HepG2 (cell line): ENCODE data around the gene SLC4A2. TPM values are rescaled to one million over a fixed set of nuclear protein-coding genes. Genes with fewer than 3 reads are reported as not detected.
A peak's percentile ranks its signal among the peaks of the same experiment; 100 is the strongest.

Experiments
- AGO2 ChIP-seq: fragments of 200-400 bp; formaldehyde crosslinking; optimal IDR thresholded peaks from 2 replicates; pipeline ENCODE3; 2017; ENCODE audit warnings: mild to moderate bottlenecking, low read depth, low read length, moderate library complexity
- ASH2L ChIP-seq: fragments of 300-600, 200-600 bp; sonication (generic); IDR thresholded peaks from 2 replicates; pipeline ENCODE4 v1.7.0; 2017; ENCODE audit warnings: low read depth, mild to moderate bottlenecking, moderate library complexity, mixed read lengths, low read length; ENCODE audit not compliant: insufficient read length
- E2F1 ChIP-seq: sonication (generic); formaldehyde crosslinking; IDR thresholded peaks from 2 replicates; pipeline ENCODE4 v1.5.0; 2020; ENCODE audit warnings: missing genetic modification reagents
- FOSL1 ChIP-seq: sonication (generic); formaldehyde crosslinking; IDR thresholded peaks from 2 replicates; pipeline ENCODE4 v1.9.0; 2021; ENCODE audit warnings: missing genetic modification reagents, borderline replicate concordance
- GATAD2A ChIP-seq: IDR thresholded peaks from 2 replicates; pipeline ENCODE4 v1.6.1; 2016
- HNRNPLL ChIP-seq: fragments of 200-400 bp; formaldehyde crosslinking; IDR thresholded peaks from 2 replicates; pipeline ENCODE4 v1.6.1; 2017; ENCODE audit warnings: mild to moderate bottlenecking, low read depth, low read length; ENCODE audit not compliant: poor library complexity, severe bottlenecking
- IKZF5 ChIP-seq: IDR thresholded peaks from 2 replicates; pipeline ENCODE4 v1.6.1; 2018; ENCODE audit warnings: missing genetic modification reagents, mild to moderate bottlenecking, missing compliant biosample characterization
- MAZ ChIP-seq, 2 experiments: sonication (generic) in 1 of 2; formaldehyde crosslinking in 1 of 2; IDR thresholded peaks; 2 replicates each; pipeline versions ENCODE4 v1.5.0 to v1.6.1; 2012 to 2020; ENCODE audit warnings: low read depth in 2 of 2, mild to moderate bottlenecking in 2 of 2, borderline replicate concordance in 1 of 2, improper control_type of control experiment in 1 of 2, low read length in 1 of 2, missing genetic modification reagents in 1 of 2, moderate library complexity in 1 of 2
- MXD3 ChIP-seq: IDR thresholded peaks from 2 replicates; pipeline ENCODE4 v1.6.1; 2016; ENCODE audit warnings: mild to moderate bottlenecking, missing biosample characterization, missing genetic modification reagents
- MXD4 ChIP-seq: IDR thresholded peaks from 2 replicates; pipeline ENCODE4 v1.6.1; 2016; ENCODE audit warnings: mild to moderate bottlenecking, missing biosample characterization, missing genetic modification reagents
- NR2F6 ChIP-seq, 2 experiments: IDR thresholded peaks; 2 replicates each; pipeline ENCODE4 v1.6.1; 2016; ENCODE audit warnings: antibody characterized with exemption in 1 of 2, mild to moderate bottlenecking in 1 of 2
- POLR2G ChIP-seq: fragments of 200-400 bp; formaldehyde crosslinking; IDR thresholded peaks from 2 replicates; pipeline ENCODE4 v1.6.1; 2018; ENCODE audit warnings: mild to moderate bottlenecking, low read depth, low read length, moderate library complexity
- TBX2 ChIP-seq: sonication (generic); formaldehyde crosslinking; IDR thresholded peaks from 2 replicates; pipeline ENCODE4 v1.5.0; 2020; ENCODE audit warnings: missing genetic modification reagents, mild to moderate bottlenecking, borderline replicate concordance
- YY1 ChIP-seq: IDR thresholded peaks from 2 replicates; pipeline ENCODE4 v1.6.1; 2011; ENCODE audit warnings: low read length, low read depth, moderate library complexity, mild to moderate bottlenecking; ENCODE audit not compliant: insufficient read depth, insufficient replicate concordance
- ZNF143 ChIP-seq: sonication (generic); formaldehyde crosslinking; IDR thresholded peaks from 2 replicates; pipeline ENCODE4 v1.4.0; 2020; ENCODE audit warnings: missing genetic modification reagents
- ZNF263 ChIP-seq: sonication (generic); formaldehyde crosslinking; IDR thresholded peaks from 2 replicates; pipeline ENCODE4 v1.4.0; 2020; ENCODE audit warnings: missing genetic modification reagents
- ZNF44 ChIP-seq: sonication (generic); formaldehyde crosslinking; IDR thresholded peaks from 2 replicates; pipeline ENCODE4 v1.5.1; 2020; ENCODE audit warnings: mild to moderate bottlenecking, missing genetic modification reagents
- ZNF616 ChIP-seq: sonication (generic); formaldehyde crosslinking; IDR thresholded peaks from 2 replicates; pipeline ENCODE4 v1.5.0; 2020; ENCODE audit warnings: low read depth, mild to moderate bottlenecking, missing genetic modification reagents
- ZUFSP ChIP-seq: sonication (generic); formaldehyde crosslinking; IDR thresholded peaks from 2 replicates; pipeline ENCODE4 v1.9.0; 2021; ENCODE audit warnings: missing genetic modification reagents, mild to moderate bottlenecking, borderline replicate concordance
- polyA plus RNA-seq, 8 experiments: library from polyadenylated mRNA; depleted of rRNA in 3 of 8; stranded (reverse) in 7 of 8; unstranded in 1 of 8; fragments of >200 nt; fragmentation: Illumina TruSeq in 4 of 8; extraction: Trizol in 4 of 8; gene quantifications; 2 replicates each; pipeline versions ENCODE4 v1.2.1 to v1.2.3, GENCODE V29; 2011 to 2016; ENCODE audit warnings: low read depth in 4 of 8, missing spikeins in 1 of 8, mixed read lengths in 1 of 8; ENCODE audit not compliant: insufficient read depth in 1 of 8
- total RNA-seq, 5 experiments: library from RNA; depleted of rRNA; stranded (reverse); fragments of >200 nt; fragmentation: Illumina TruSeq; extraction: Trizol; gene quantifications; 2 replicates each; pipeline ENCODE4 v1.2.3, GENCODE V29; 2016; ENCODE audit warnings: low read depth in 1 of 5

SLC4A2 gene
- total and polyA plus RNA-seq, 2 of the 13 experiments (the other 11 are each of a cell fraction or from before 2014, with no cell fraction given), result 51.9 to 73.4 TPM

GRCh38 chr7:151087245-151088018 is 28.0 kb downstream of the SLC4A2 start (continued):
- TF ChIP-seq POLR2G (peak; percentile 53; the same call in 1 of the 2 replicates), MXD4 (CRISPR knock-in tag) (peak; percentile 64; the same call in 1 of the 2 replicates), ZUFSP (CRISPR knock-in tag) (no peak), GATAD2A (CRISPR knock-in tag) (peak; percentile 40; the same call in 1 of the 2 replicates), ASH2L (peak; percentile 55), IKZF5 (CRISPR knock-in tag) (peak; percentile 31), YY1 (peak; percentile 38), FOSL1 (CRISPR knock-in tag) (no peak), MAZ (IDR thresholded peaks at IDR 0.05; ENCODE audit: borderline replicate concordance, low read depth, low read length) (no peak), MAZ (CRISPR knock-in tag; IDR thresholded peaks at IDR 0.05; ENCODE audit: low read depth) (peak; percentile 66; the same call in 1 of the 2 replicates), E2F1 (CRISPR knock-in tag) (0 out of 2 replicates have a peak, but pooled peaks have one; percentile 32), TBX2 (0 out of 2 replicates have a peak, but pooled peaks have one; percentile 12), ZNF44 (CRISPR knock-in tag) (0 out of 2 replicates have a peak, but pooled peaks have one; percentile 30), ZNF143 (CRISPR knock-in tag) (peak; percentile 43; the same call in 1 of the 2 replicates), ZNF263 (peak; percentile 14; the same call in 1 of the 2 replicates), NR2F6 (IDR thresholded peaks at IDR 0.05) (0 out of 2 replicates have a peak, but pooled peaks have one; percentile 10), NR2F6 (CRISPR knock-in tag; IDR thresholded peaks at IDR 0.05) (0 out of 2 replicates have a peak, but pooled peaks have one; percentile 4), ZNF616 (CRISPR knock-in tag) (0 out of 2 replicates have a peak, but pooled peaks have one; percentile 74), AGO2 (peak; percentile 64), MXD3 (CRISPR knock-in tag) (peak; percentile 43; the same call in 1 of the 2 replicates), HNRNPLL (peak; percentile 16)
